ENCODE results near the gene HOXA11. TPM values are rescaled to one million over a fixed set of nuclear protein-coding genes. Genes with fewer than 3 reads are reported as not detected.

Gene HOXA11
- total and polyA plus RNA-seq, 4 donors = 0.13 to 0.81 TPM; not detected in 2

- H3K27me3 ChIP-seq (ENCODE audit: control insufficient read depth in 1 of 2, insufficient read depth in 2 of 2, low read length in 1 of 2) = no peaks in the 10 kb centered on the region
- H3K36me3 ChIP-seq (ENCODE audit: control insufficient read depth in 1 of 2, insufficient read depth in 2 of 2, low read length in 1 of 2) = no peaks in the 10 kb centered on the region
- H3K9me3 ChIP-seq (ENCODE audit: control insufficient read depth, low read length) = no peaks in the 10 kb centered on the region
- H3K4me1 ChIP-seq (ENCODE audit: control insufficient read depth in 1 of 2, insufficient read depth in 2 of 2, low read length in 2 of 2) = no peaks in the 10 kb centered on the region
- ATAC-seq (ENCODE audit: low FRiP score) (peak; percentile 1), DNase-seq (peak in 1 of 2 donors; percentile 77)
- no peak overlapping the region for H3K27ac ChIP-seq (ENCODE audit: low read depth in 1 of 2, low read length in 2 of 2)
- no peak overlapping the region for H3K4me3 ChIP-seq (ENCODE audit: low read length in 2 of 2)
- 63 to 79% methylated on average over 31 of the region's 31 CpGs for WGBS, 2 donors
- intact Hi-C loops (cut with DNase I) = loop anchor here in 1 of 2 donors (5.0 kb wide), 1 partner anchor 47 kb away; the partner anchor contains the start of gene HOXA1
These were observed 40.3 kb downstream of the HOXA11 start for GRCh38 chr7:27144781-27145164.

GRCh38 chr7:27143950-27144780 lies 40.9 kb downstream of the HOXA11 start:
- intact Hi-C loops (cut with DNase I) = loop anchor here (2.0 to 5.0 kb wide), 2 partner anchors 47 to 289 kb away; partner anchors contain the start of gene HOXA1 (in 1 of the 2)
- ATAC-seq (ENCODE audit: low FRiP score) (no peak), DNase-seq (no peak)
- Histone ChIP-seq H3K27ac (ENCODE audit: low read depth in 1 of 2, low read length in 2 of 2) (no peak overlapping the region), H3K4me3 (ENCODE audit: low read length in 2 of 2) (no peak overlapping the region), H3K4me1 (ENCODE audit: control insufficient read depth in 1 of 2, insufficient read depth in 2 of 2, low read length in 2 of 2) (no peaks in the 10 kb centered on the region), H3K9me3 (ENCODE audit: control insufficient read depth, low read length) (no peaks in the 10 kb centered on the region), H3K27me3 (ENCODE audit: control insufficient read depth in 1 of 2, insufficient read depth in 2 of 2, low read length in 1 of 2) (no peaks in the 10 kb centered on the region), H3K36me3 (ENCODE audit: control insufficient read depth in 1 of 2, insufficient read depth in 2 of 2, low read length in 1 of 2) (no peaks in the 10 kb centered on the region)
- 54 to 61% methylated on average over 40 of the region's 40 CpGs for WGBS, 2 donors

- H3K9me3 ChIP-seq (ENCODE audit: control insufficient read depth, low read length) = no peaks in the 10 kb centered on the region
- DNase-seq (peak; percentile 80 to 92), ATAC-seq (ENCODE audit: low FRiP score) (peak; percentile 81)
- H3K27ac ChIP-seq (ENCODE audit: low read depth in 1 of 2, low read length in 2 of 2) = peak within 1 kb of the TSS; percentile 20 to 58
- H3K4me3 ChIP-seq (ENCODE audit: low read length in 2 of 2) = peak within 1 kb of the TSS; percentile 37 to 67
- H3K4me1 ChIP-seq (ENCODE audit: control insufficient read depth in 1 of 2, insufficient read depth in 2 of 2, low read length in 2 of 2) = no peaks in the 10 kb centered on the region
- 6% methylated on average over 86 of the region's 86 CpGs for WGBS, 2 donors
- no peaks in the 10 kb centered on the region for H3K27me3 ChIP-seq (ENCODE audit: control insufficient read depth in 1 of 2, insufficient read depth in 2 of 2, low read length in 1 of 2)
- intact Hi-C loops (cut with DNase I) = loop anchor here (2.0 to 5.0 kb wide), 2 partner anchors 46 to 288 kb away; partner anchors contain the start of gene HOXA1 (in 1 of the 2)
- no peaks in the 10 kb centered on the region for H3K36me3 ChIP-seq (ENCODE audit: control insufficient read depth in 1 of 2, insufficient read depth in 2 of 2, low read length in 1 of 2)
These were observed 41.7 kb downstream of the HOXA11 start, which contains the start of gene HOXA5 for GRCh38 chr7:27143023-27143949. Gene HOXA5 (minus strand): TSS chr7:27143681. CDS start chr7:27143607, 74 bp downstream.

- ATAC-seq (ENCODE audit: low FRiP score) = no peak
- H3K4me3 ChIP-seq (ENCODE audit: low read length in 2 of 2) = peak overlapping the region; percentile 37 to 67
- intact Hi-C loops (cut with DNase I) = loop anchor here (2.0 to 5.0 kb wide), 2 partner anchors 45 to 288 kb away; partner anchors contain the start of gene HOXA1 (in 1 of the 2)
- WGBS, 2 donors = 1 to 6% methylated on average over 29 of the region's 29 CpGs
- peak overlapping the region; percentile 20 to 58 for H3K27ac ChIP-seq (ENCODE audit: low read depth in 1 of 2, low read length in 2 of 2)
- no peak for DNase-seq
- H3K9me3 ChIP-seq (ENCODE audit: control insufficient read depth, low read length) = no peaks in the 10 kb centered on the region
- no peaks in the 10 kb centered on the region for H3K4me1 ChIP-seq (ENCODE audit: control insufficient read depth in 1 of 2, insufficient read depth in 2 of 2, low read length in 2 of 2)
- H3K36me3 ChIP-seq (ENCODE audit: control insufficient read depth in 1 of 2, insufficient read depth in 2 of 2, low read length in 1 of 2) = no peaks in the 10 kb centered on the region
- H3K27me3 ChIP-seq (ENCODE audit: control insufficient read depth in 1 of 2, insufficient read depth in 2 of 2, low read length in 1 of 2) = no peaks in the 10 kb centered on the region
These were observed 42.4 kb downstream of the HOXA11 start for GRCh38 chr7:27142580-27143022.

GRCh38 chr7:27141923-27142579 lies 43.0 kb downstream of the HOXA11 start:
- DNase-seq (peak in 1 of 2 donors; percentile 55), ATAC-seq (ENCODE audit: low FRiP score) (no peak)
- H3K27ac ChIP-seq (ENCODE audit: low read depth in 1 of 2, low read length in 2 of 2) = peak overlapping the region in 1 of 2 donors; percentile 58
- no peaks in the 10 kb centered on the region for H3K9me3 ChIP-seq (ENCODE audit: control insufficient read depth, low read length)
- 22 to 28% methylated on average over 30 of the region's 30 CpGs for WGBS, 2 donors
- H3K27me3 ChIP-seq (ENCODE audit: control insufficient read depth in 1 of 2, insufficient read depth in 2 of 2, low read length in 1 of 2) = no peaks in the 10 kb centered on the region
- H3K4me3 ChIP-seq (ENCODE audit: low read length in 2 of 2) = peak overlapping the region; percentile 37 to 67
- intact Hi-C loops (cut with DNase I) = loop anchor here (2.0 to 5.0 kb wide), 2 partner anchors 45 to 287 kb away; partner anchors contain the start of gene HOXA1 (in 1 of the 2)
- no peaks in the 10 kb centered on the region for H3K36me3 ChIP-seq (ENCODE audit: control insufficient read depth in 1 of 2, insufficient read depth in 2 of 2, low read length in 1 of 2)
- no peaks in the 10 kb centered on the region for H3K4me1 ChIP-seq (ENCODE audit: control insufficient read depth in 1 of 2, insufficient read depth in 2 of 2, low read length in 2 of 2)

- Histone ChIP-seq H3K36me3 (ENCODE audit: control insufficient read depth in 1 of 2, insufficient read depth in 2 of 2, low read length in 1 of 2) (no peaks in the 10 kb centered on the region), H3K4me1 (ENCODE audit: control insufficient read depth in 1 of 2, insufficient read depth in 2 of 2, low read length in 2 of 2) (no peaks in the 10 kb centered on the region), H3K27ac (ENCODE audit: low read depth in 1 of 2, low read length in 2 of 2) (no peak overlapping the region), H3K27me3 (ENCODE audit: control insufficient read depth in 1 of 2, insufficient read depth in 2 of 2, low read length in 1 of 2) (no peaks in the 10 kb centered on the region), H3K4me3 (ENCODE audit: low read length in 2 of 2) (peak overlapping the region in 1 of 2 donors; percentile 7), H3K9me3 (ENCODE audit: control insufficient read depth, low read length) (no peaks in the 10 kb centered on the region)
- DNase-seq (no peak), ATAC-seq (ENCODE audit: low FRiP score) (no peak)
- 69 to 79% methylated on average over 18 of the region's 18 CpGs for WGBS, 2 donors
- intact Hi-C loops (cut with DNase I) = loop anchor here in 1 of 2 donors (5.0 kb wide), 1 partner anchor 44 kb away; the partner anchor contains the start of gene HOXA1
These were observed 43.7 kb downstream of the HOXA11 start for GRCh38 chr7:27141137-27141922.

- Histone ChIP-seq H3K4me1 (ENCODE audit: control insufficient read depth in 1 of 2, insufficient read depth in 2 of 2, low read length in 2 of 2) (no peaks in the 10 kb centered on the region), H3K36me3 (ENCODE audit: control insufficient read depth in 1 of 2, insufficient read depth in 2 of 2, low read length in 1 of 2) (no peaks in the 10 kb centered on the region), H3K27ac (ENCODE audit: low read depth in 1 of 2, low read length in 2 of 2) (no peak overlapping the region), H3K27me3 (ENCODE audit: control insufficient read depth in 1 of 2, insufficient read depth in 2 of 2, low read length in 1 of 2) (no peaks in the 10 kb centered on the region), H3K9me3 (ENCODE audit: control insufficient read depth, low read length) (no peaks in the 10 kb centered on the region), H3K4me3 (ENCODE audit: low read length in 2 of 2) (no peak overlapping the region)
- intact Hi-C loops (cut with DNase I) = loop anchor here in 1 of 2 donors (5.0 kb wide), 1 partner anchor 43 kb away; the partner anchor contains the start of gene HOXA1
- ATAC-seq (ENCODE audit: low FRiP score) (no peak), DNase-seq (no peak)
- 79 to 95% methylated on average over 15 of the region's 15 CpGs for WGBS, 2 donors
These were observed 44.7 kb downstream of the HOXA11 start for GRCh38 chr7:27140126-27140857.

All from aorta (tissue), 5 donors.